Measurements from ENCODE around the gene THSD7B.

THSD7B gene

DNA sequence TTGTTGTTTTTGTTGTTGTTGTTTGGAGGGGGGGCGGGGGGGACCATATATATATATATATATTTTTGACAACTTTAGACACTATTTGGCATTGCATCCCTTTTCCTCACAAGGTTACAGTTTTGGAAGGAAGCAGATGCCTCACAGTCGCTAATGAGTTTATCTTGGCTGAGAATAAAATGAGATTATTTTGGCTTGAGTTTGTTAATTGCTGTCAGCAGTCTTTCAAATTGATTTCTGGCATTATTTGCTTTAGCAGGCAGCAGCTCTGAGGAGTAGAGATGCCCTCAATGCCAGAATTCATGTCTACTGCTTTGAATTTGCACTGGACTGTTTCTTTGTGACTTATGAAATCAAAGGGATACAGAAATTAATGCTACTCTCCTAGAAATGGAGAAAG is 603.8 kb downstream of the THSD7B start:
- Histone ChIP-seq H3F3A (ENCODE audit: low read depth) (no peaks in the 10 kb centered on the region), H3K9me2 (replicated peaks; ENCODE audit: low read depth, low read length) (no peaks in the 10 kb centered on the region), H4K20me1 (ENCODE audit: insufficient read depth, low read length, poor library complexity, severe bottlenecking) (no peaks in the 10 kb centered on the region), H3K4me3 (ENCODE audit: low read length, poor library complexity, severe bottlenecking) (no peak overlapping the region), H3K4me1 (ENCODE audit: insufficient read depth, low read length, poor library complexity, severe bottlenecking) (no peaks in the 10 kb centered on the region), H3K79me2 (ENCODE audit: insufficient read depth, low read length) (no peaks in the 10 kb centered on the region), H3K4me2 (ENCODE audit: low read depth, low read length, poor library complexity, severe bottlenecking) (no peak overlapping the region), H3K9ac (ENCODE audit: low read depth, low read length, poor library complexity, severe bottlenecking) (no peak overlapping the region), H3K9me3 (ENCODE audit: insufficient read depth, low read depth, low read length) (no peaks in the 10 kb centered on the region), H3K36me3 (ENCODE audit: insufficient read depth, low read length) (no peaks in the 10 kb centered on the region), H2AFZ (ENCODE audit: low read length) (no peak overlapping the region), H3K27me3 (ENCODE audit: insufficient read depth, low read length, poor library complexity, severe bottlenecking) (no peaks in the 10 kb centered on the region)
- no peak for TF ChIP-seq EZH2phosphoT487 (IDR thresholded peaks at IDR 0.05; ENCODE audit: borderline replicate concordance)
- TF ChIP-seq, protein P1, sequence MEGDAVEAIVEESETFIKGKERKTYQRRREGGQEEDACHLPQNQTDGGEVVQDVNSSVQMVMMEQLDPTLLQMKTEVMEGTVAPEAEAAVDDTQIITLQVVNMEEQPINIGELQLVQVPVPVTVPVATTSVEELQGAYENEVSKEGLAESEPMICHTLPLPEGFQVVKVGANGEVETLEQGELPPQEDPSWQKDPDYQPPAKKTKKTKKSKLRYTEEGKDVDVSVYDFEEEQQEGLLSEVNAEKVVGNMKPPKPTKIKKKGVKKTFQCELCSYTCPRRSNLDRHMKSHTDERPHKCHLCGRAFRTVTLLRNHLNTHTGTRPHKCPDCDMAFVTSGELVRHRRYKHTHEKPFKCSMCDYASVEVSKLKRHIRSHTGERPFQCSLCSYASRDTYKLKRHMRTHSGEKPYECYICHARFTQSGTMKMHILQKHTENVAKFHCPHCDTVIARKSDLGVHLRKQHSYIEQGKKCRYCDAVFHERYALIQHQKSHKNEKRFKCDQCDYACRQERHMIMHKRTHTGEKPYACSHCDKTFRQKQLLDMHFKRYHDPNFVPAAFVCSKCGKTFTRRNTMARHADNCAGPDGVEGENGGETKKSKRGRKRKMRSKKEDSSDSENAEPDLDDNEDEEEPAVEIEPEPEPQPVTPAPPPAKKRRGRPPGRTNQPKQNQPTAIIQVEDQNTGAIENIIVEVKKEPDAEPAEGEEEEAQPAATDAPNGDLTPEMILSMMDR (conservative IDR thresholded peaks at IDR 0.05; ENCODE audit: low read length): no peak

DNA sequence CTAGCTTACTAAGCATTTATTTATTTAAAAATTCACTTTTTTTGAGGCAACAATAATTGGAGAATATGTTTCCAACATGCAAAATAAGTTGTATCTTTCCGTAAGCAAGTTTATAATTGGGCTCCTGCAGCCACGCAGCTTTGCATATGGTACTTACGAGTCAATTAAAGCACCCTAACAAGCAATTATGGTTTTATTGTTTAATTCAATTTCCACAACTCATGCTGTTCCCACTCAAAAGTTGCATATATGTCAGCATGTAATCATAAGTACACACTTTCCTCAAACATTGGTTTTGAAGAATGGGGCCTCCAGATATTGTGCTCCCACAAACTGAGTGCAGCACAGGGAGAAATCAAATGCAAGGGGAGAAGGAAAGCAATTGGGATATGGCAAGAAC is 613.8 kb downstream of the THSD7B start:
- Histone ChIP-seq H3K36me3 (ENCODE audit: insufficient read depth, low read length) (no peaks in the 10 kb centered on the region), H3K9ac (ENCODE audit: low read depth, low read length, poor library complexity, severe bottlenecking) (no peak overlapping the region), H4K20me1 (ENCODE audit: insufficient read depth, low read length, poor library complexity, severe bottlenecking) (no peaks in the 10 kb centered on the region), H3K4me1 (ENCODE audit: insufficient read depth, low read length, poor library complexity, severe bottlenecking) (no peaks in the 10 kb centered on the region), H3K9me2 (replicated peaks; ENCODE audit: low read depth, low read length) (no peaks in the 10 kb centered on the region), H2AFZ (ENCODE audit: low read length) (no peak overlapping the region), H3K27me3 (ENCODE audit: insufficient read depth, low read length, poor library complexity, severe bottlenecking) (no peaks in the 10 kb centered on the region), H3K4me2 (ENCODE audit: low read depth, low read length, poor library complexity, severe bottlenecking) (no peak overlapping the region), H3K79me2 (ENCODE audit: insufficient read depth, low read length) (no peaks in the 10 kb centered on the region), H3K9me3 (ENCODE audit: insufficient read depth, low read depth, low read length) (peaks cover 7% of the 10 kb centered on the region; the same call in 1 of the 2 replicates), H3F3A (ENCODE audit: low read depth) (no peaks in the 10 kb centered on the region), H3K4me3 (ENCODE audit: low read length, poor library complexity, severe bottlenecking) (no peak overlapping the region)
- no peak for TF ChIP-seq EZH2phosphoT487 (IDR thresholded peaks at IDR 0.05; ENCODE audit: borderline replicate concordance)
- TF ChIP-seq, protein P1 (conservative IDR thresholded peaks at IDR 0.05; ENCODE audit: low read length): no peak

DNA sequence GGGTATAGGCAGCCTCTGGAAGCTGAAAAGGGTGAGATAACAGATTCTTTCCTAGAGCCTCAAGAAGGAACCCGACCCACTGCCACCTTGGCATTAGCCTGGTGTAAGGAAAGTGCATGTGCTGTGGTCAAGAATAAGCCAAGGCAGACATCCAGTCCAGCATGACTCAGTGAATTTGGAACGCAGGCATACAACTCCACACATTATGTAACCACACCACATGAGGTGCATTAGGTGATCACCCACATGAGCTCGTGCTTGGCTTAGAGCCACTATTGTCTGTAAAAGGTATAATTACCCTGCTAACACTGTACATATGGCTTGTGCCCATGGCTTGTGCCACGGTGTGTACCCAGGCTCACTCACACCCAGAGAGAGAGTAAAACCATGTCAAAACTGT is 615.3 kb downstream of the THSD7B start:
- TF ChIP-seq, protein P1 (conservative IDR thresholded peaks at IDR 0.05; ENCODE audit: low read length): no peak
- no peak for TF ChIP-seq EZH2phosphoT487 (IDR thresholded peaks at IDR 0.05; ENCODE audit: borderline replicate concordance)
- Histone ChIP-seq H3K4me1 (ENCODE audit: insufficient read depth, low read length, poor library complexity, severe bottlenecking) (no peaks in the 10 kb centered on the region), H3K4me3 (ENCODE audit: low read length, poor library complexity, severe bottlenecking) (no peak overlapping the region), H3K27me3 (ENCODE audit: insufficient read depth, low read length, poor library complexity, severe bottlenecking) (no peaks in the 10 kb centered on the region), H3K36me3 (ENCODE audit: insufficient read depth, low read length) (no peaks in the 10 kb centered on the region), H2AFZ (ENCODE audit: low read length) (no peak overlapping the region), H4K20me1 (ENCODE audit: insufficient read depth, low read length, poor library complexity, severe bottlenecking) (no peaks in the 10 kb centered on the region), H3K4me2 (ENCODE audit: low read depth, low read length, poor library complexity, severe bottlenecking) (no peak overlapping the region), H3K9me3 (ENCODE audit: insufficient read depth, low read depth, low read length) (peaks cover 7% of the 10 kb centered on the region; the same call in 1 of the 2 replicates), H3K9me2 (replicated peaks; ENCODE audit: low read depth, low read length) (peaks cover under 1% of the 10 kb centered on the region; the same call in 1 of the 2 replicates), H3K79me2 (ENCODE audit: insufficient read depth, low read length) (no peaks in the 10 kb centered on the region), H3F3A (ENCODE audit: low read depth) (no peaks in the 10 kb centered on the region), H3K9ac (ENCODE audit: low read depth, low read length, poor library complexity, severe bottlenecking) (no peak overlapping the region)

All from Loucy (cell line).